Heart right ventricle (tissue), 16 donors: ENCODE measurements around the gene KLHDC7B. TPM values are rescaled to one million over a fixed set of nuclear protein-coding genes. Genes with fewer than 3 reads are reported as not detected.
"Not testable (repeated sequence)": the region's sequence is repeated elsewhere in the genome, so short reads cannot be mapped to it uniquely, and the experiment has no call there.

Experiments used
- ATAC-seq, 8 donors: fragments of 200-7000 bp; cut with Tn5 transposase; one replicate each; pipeline ENCODE4 v1.9.1; 2020; ENCODE audit warnings: mild to moderate bottlenecking in 8 of 8, moderate library complexity in 8 of 8, moderate number of reproducible peaks in 1 of 8
- DNase-seq, 2 donors: peaks; one replicate each; pipeline ENCODE4 v3.0.0-alpha.2; 2020
- H3K27ac ChIP-seq, 10 donors: fragments of 200-600 bp; sonication (generic) in 2 of 10; one replicate each; pipeline versions ENCODE4 v1.5.0 to v1.8.0; 2020 to 2022; ENCODE audit warnings: mild to moderate bottlenecking in 3 of 10
- H3K27me3 ChIP-seq, 7 donors: fragments of 200-600 bp; one replicate each; pipeline ENCODE4 v1.8.0; 2021 to 2022; ENCODE audit warnings: mild to moderate bottlenecking in 2 of 7
- H3K36me3 ChIP-seq, 9 donors: fragments of 200-600 bp; sonication (generic) in 1 of 9; one replicate each; pipeline versions ENCODE4 v1.5.0 to v1.8.0; 2020 to 2022; ENCODE audit warnings: mild to moderate bottlenecking in 2 of 9
- H3K4me1 ChIP-seq, 9 donors: fragments of 200-600 bp; sonication (generic) in 1 of 9; one replicate each; pipeline versions ENCODE4 v1.5.0 to v1.8.0; 2020 to 2022; ENCODE audit warnings: mild to moderate bottlenecking in 4 of 9
- H3K4me3 ChIP-seq, 10 donors: fragments of 200-600 bp; sonication (generic) in 2 of 10; one replicate each; pipeline versions ENCODE4 v1.5.0 to v1.8.0; 2020 to 2022; ENCODE audit warnings: mild to moderate bottlenecking in 7 of 10, moderate library complexity in 2 of 10
- H3K9me3 ChIP-seq, 11 donors: fragments of 200-600 bp in 10 of 11; sonication (generic) in 2 of 11; one replicate each; pipeline versions ENCODE4 v1.5.0 to v1.8.0; 2013 to 2022; ENCODE audit warnings: mild to moderate bottlenecking in 2 of 11, control low read depth in 1 of 11, moderate library complexity in 1 of 11
- WGBS, 2 donors: extraction: QIAGEN DNeasy Blood & Tissue Kit; methylation state at CpG; one replicate each; pipeline ENCODE4 v1.1.7; 2013; ENCODE audit warnings: inconsistent platforms in 1 of 2; 5-methylcytosine and 5-hydroxymethylcytosine counted together
- intact Hi-C, 10 donors: fragments of 100-400 bp; cut with DNase I; formaldehyde crosslinking; loops; one replicate each; pipeline versions ENCODE4 v1.11.1 to v1.14.2; 2022
- polyA plus RNA-seq, 2 donors: library from polyadenylated mRNA; stranded (reverse); fragments of 200-250 nt; gene quantifications; one replicate each; pipeline ENCODE4 v1.2.3, GENCODE V29; 2013
- total RNA-seq, 10 donors: library from RNA; stranded (reverse); fragmentation: NEBNext Ultra II Directional in 3 of 10; extraction: Animal tissue kit (Norgen Biotek cat#: 25700) in 3 of 10; gene quantifications; one replicate each; pipeline versions ENCODE4 v1.2.1 to v1.2.4, GENCODE V29; 2021 to 2023
- TF ChIP-seq, protein P1 (sequence below), 9 donors: fragments of 200-600 bp; sonication (generic) in 2 of 9; IDR thresholded peaks; one replicate each; pipeline versions ENCODE4 v1.5.0 to v1.8.0; 2021 to 2022; ENCODE audit warnings: antibody characterized with exemption in 9 of 9, mild to moderate bottlenecking in 5 of 9, moderate library complexity in 1 of 9
- donor health status: Arrhythmogenic right ventricular cardiomyopathy.
- donor health status: ischemic (EF 13 %, LVEDD 7.1; RV severe dilation, severe dysfunction).
- donor health status: healthy with polysubstance abuse.
- donor health status: DM: no; HTN: yes; CAD: no.
- donor health status: DM: no; HTN: no; CAD: no.
- donor health status: ischemic (EF 25% LVEDD 6.9; RV normal size, moderate dysfunction).
- donor health status: ischemic (EF 25% LVEDD 5.7; RV mildly dilated, moderate dysfunction).
- donor health status: healthy.
- donor health status: DM: yes; HTN: yes; CAD: no.
- donor health status: Ischemic cardiomyopathy.
- donor health status: ischemic (EF 35%, LVEDD 5.7; RV mildly dilated, moderate dysfunction).
- donor health status: nonischemic (EF 11% LVEDD 7.7; RV severe dilation, severe dysfunction).
- donor health status: DM: yes; HTN: yes; CAD: no.
- donor health status: PGD.
- donor health status: ischemic (EF 29% LVEDD 5.4; RV normal size, mild dysfunction).
- donor health status: nonischemic (EF 23%, LVEDD 6.1; RV moderate dilation, normal function).

KLHDC7B gene
- total and polyA plus RNA-seq, 12 donors: 0.10 to 1.3 (median 0.13) TPM; not detected in 7

DNA sequence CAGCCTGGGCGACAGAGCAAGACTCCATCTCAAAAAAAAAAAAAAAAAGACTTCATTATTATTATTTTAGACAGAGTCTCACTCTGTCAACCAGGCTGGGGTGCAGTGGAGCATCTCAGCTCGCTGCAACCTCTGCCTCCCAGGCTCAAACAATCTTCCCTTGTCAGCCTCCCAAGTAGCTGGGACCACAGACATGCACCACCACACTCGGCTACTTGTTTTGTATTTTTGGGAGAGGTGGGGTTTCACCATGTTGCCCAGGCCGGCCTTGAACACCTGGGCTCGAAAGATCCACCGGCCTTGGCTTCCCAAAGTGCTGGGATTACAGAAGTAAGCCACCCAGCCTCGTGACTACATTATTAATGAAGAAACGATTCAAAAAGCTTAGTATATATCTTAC, 10.6 kb upstream of the KLHDC7B start:
- H3K4me1 ChIP-seq: peaks cover 5 to 77% (median 34%) of the 10 kb centered on the region in 9 donors
- 92 to 94% methylated on average over 7 of the region's 8 CpGs for WGBS, 2 donors
- peaks cover under 1 to 58% (median 18%) of the 10 kb centered on the region in 7 donors for H3K27me3 ChIP-seq
- H3K9me3 ChIP-seq: no peaks in the 10 kb centered on the region
- H3K27ac ChIP-seq: peak overlapping the region in 3 of 10 donors; percentile 0 to 99 (median 99)
- TF ChIP-seq, protein P1, sequence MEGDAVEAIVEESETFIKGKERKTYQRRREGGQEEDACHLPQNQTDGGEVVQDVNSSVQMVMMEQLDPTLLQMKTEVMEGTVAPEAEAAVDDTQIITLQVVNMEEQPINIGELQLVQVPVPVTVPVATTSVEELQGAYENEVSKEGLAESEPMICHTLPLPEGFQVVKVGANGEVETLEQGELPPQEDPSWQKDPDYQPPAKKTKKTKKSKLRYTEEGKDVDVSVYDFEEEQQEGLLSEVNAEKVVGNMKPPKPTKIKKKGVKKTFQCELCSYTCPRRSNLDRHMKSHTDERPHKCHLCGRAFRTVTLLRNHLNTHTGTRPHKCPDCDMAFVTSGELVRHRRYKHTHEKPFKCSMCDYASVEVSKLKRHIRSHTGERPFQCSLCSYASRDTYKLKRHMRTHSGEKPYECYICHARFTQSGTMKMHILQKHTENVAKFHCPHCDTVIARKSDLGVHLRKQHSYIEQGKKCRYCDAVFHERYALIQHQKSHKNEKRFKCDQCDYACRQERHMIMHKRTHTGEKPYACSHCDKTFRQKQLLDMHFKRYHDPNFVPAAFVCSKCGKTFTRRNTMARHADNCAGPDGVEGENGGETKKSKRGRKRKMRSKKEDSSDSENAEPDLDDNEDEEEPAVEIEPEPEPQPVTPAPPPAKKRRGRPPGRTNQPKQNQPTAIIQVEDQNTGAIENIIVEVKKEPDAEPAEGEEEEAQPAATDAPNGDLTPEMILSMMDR (IDR thresholded peaks at IDR 0.05): no peak
- H3K4me3 ChIP-seq: no peak overlapping the region
- no peak for ATAC-seq
- intact Hi-C loops: no loop called here
- no peak for DNase-seq
- H3K36me3 ChIP-seq: no peaks in the 10 kb centered on the region

DNA sequence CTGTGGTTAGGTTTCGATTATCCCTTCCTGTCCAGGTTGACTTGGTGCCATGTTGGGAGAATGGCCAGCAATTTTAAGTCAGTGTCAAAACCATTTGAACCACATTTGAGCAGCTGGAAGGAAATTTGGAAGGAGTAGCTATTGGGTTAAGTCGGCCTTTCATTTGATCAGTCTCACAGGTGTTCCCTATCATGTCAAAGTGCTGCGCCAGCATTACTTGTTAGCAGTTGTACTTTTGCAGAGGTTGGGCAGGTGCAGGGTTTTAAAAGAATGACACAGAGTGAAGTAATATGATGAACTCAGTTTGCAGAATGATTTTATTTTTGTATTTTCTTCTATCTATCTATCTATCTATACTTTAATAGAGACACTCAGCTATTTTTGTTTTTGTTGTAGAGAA, 9.5 kb upstream of the KLHDC7B start:
- intact Hi-C loops: no loop called here
- peak overlapping the region in 1 of 10 donors; percentile 99 for H3K27ac ChIP-seq
- TF ChIP-seq, protein P1 (IDR thresholded peaks at IDR 0.05): no peak

DNA sequence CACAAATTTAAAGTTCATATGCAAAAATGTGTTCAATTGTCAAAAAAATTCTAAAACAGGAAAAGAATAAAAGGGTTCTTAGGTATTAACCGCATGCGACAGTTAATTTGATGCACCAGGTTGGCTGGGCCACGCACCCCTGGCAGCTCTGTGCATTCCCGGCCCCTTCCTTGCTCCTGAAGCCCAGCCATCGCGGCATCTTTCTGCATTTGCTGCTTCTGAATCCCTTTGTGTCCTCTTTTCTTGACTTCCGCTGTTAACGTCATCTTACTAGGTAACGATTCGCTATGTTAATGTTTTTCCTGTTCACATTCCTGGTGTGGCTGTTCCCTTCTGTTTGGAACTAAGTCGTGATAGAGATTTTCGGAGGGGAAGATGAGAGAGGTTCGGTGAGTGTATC, 7.9 kb upstream of the KLHDC7B start:
- WGBS, 2 donors: 89 to 90% methylated on average over 13 of the region's 13 CpGs
- DNase-seq: no peak
- ATAC-seq: no peak
- Histone ChIP-seq H3K27ac (peak overlapping the region in 8 of 10 donors; percentile 87 to 99 (median 95)), H3K27me3 (peaks cover 0 to 35% (median 13%) of the 10 kb centered on the region in 7 donors), H3K4me3 (no peak overlapping the region), H3K36me3 (no peaks in the 10 kb centered on the region), H3K4me1 (peaks cover 0 to 97% (median 17%) of the 10 kb centered on the region in 9 donors), H3K9me3 (no peaks in the 10 kb centered on the region)
- TF ChIP-seq, protein P1 (IDR thresholded peaks at IDR 0.05): no peak
- intact Hi-C loops: no loop called here

More for the DNA sequence above, 9.5 kb upstream of the KLHDC7B start:
- WGBS, 2 donors: 76 to 84% methylated on average over 3 of the region's 3 CpGs
- H3K4me3 ChIP-seq: no peak overlapping the region
- no peaks in the 10 kb centered on the region for H3K9me3 ChIP-seq
- DNase-seq: no peak
- H3K4me1 ChIP-seq: peaks cover 0 to 88% (median 24%) of the 10 kb centered on the region in 9 donors
- H3K27me3 ChIP-seq: peaks cover 0 to 47% (median 13%) of the 10 kb centered on the region in 7 donors
- ATAC-seq: no peak
- no peaks in the 10 kb centered on the region for H3K36me3 ChIP-seq

DNA sequence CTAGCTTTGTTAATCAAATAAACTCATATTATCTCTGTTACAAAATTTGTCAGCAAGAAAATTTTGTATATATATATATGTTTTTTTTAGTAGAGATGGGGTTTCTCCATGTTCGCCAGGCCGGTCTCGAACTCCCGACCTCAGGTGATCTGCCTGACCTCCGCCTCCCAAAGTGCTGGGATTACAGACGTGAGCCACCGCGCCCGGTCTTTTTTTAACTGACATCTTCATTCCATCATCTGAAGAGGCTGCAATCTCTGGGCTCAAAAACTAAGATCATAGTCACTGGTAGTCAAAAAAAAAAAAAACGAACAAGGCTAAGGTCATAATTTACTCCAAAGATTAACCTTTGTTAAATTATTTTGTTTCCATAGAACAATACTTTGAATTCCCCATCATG, 5.3 kb upstream of the KLHDC7B start:
- intact Hi-C loops: no loop called here
- H3K36me3 ChIP-seq: no peaks in the 10 kb centered on the region
- H3K4me1 ChIP-seq: peaks cover 0 to 98% (median 19%) of the 10 kb centered on the region in 9 donors
- DNase-seq: no peak
- 78 to 83% methylated on average over 10 of the region's 10 CpGs for WGBS, 2 donors
- peaks cover 0 to 35% (median 2%) of the 10 kb centered on the region in 7 donors for H3K27me3 ChIP-seq
- TF ChIP-seq, protein P1 (IDR thresholded peaks at IDR 0.05): no peak
- H3K27ac ChIP-seq: peak overlapping the region in 8 of 10 donors; percentile 87 to 99 (median 95)
- no peak overlapping the region for H3K4me3 ChIP-seq
- no peak for ATAC-seq
- no peaks in the 10 kb centered on the region for H3K9me3 ChIP-seq

DNA sequence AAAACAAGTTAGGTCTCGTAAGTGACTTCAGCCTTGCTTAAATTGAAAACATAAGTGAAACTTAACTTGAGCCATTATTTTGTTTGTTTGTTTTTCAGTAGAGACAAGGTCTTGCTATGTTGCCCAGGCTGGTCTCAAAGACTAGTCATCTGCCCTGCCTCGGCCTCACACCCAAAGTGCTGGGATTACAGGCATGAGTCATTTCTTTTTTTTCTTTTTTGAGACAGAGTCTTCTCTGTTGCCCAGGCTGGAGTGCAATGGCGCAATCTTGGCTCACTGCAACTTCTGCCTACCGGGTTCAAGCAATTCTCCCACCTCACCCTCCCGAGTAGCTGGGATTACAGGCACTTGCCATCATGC, 4.1 kb upstream of the KLHDC7B start:
- peak in 1 of 8 donors; percentile 27 for ATAC-seq
- DNase-seq, H3K36me3 ChIP-seq, H3K9me3 ChIP-seq, intact Hi-C loops: not testable (repeated sequence)
- 79 to 91% methylated on average over 5 of the region's 5 CpGs for WGBS, 2 donors
- Histone ChIP-seq H3K4me1 (peaks cover 0 to 98% (median 19%) of the 10 kb centered on the region in 9 donors), H3K27me3 (peaks cover 0 to 40% (median 14%) of the 10 kb centered on the region in 7 donors), H3K27ac (peak overlapping the region in 6 of 10 donors; percentile 17 to 99 (median 73)), H3K4me3 (peak overlapping the region in 1 of 10 donors; percentile 34)
